ENCODE measurements around the gene AGA. TPM values are rescaled to one million over a fixed set of nuclear protein-coding genes. Genes with fewer than 3 reads are reported as not detected.

AGA gene
- total RNA-seq, 2 donors from 2014 or later = 9.2 to 21.0 TPM

DNA sequence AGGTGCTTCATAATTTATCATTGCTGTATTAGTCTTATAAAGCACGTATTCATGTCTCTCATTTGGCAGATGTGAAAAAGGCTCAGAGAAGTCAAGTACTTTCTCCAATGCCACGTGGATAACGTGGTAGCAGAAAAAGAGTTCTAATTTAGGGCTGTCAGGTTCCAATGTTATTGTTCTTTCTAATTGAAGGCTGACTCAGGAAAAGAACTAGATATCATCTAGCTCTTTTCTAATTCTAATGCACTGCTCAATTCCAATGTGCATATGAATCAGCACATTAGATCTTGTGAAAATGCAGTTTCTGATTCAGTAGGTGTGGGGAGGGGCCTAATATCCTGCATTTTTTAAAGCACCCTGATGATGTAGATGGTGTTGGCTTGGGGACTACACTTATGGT is 22.8 kb downstream of the AGA start:
- no peaks in the 10 kb centered on the region for H3K4me1 Mint-ChIP-seq
- H3K4me3 Mint-ChIP-seq = no peak overlapping the region
- no peaks in the 10 kb centered on the region for H3K27me3 Mint-ChIP-seq
- no peak for ATAC-seq (replicated peaks)
- H3K9me3 Mint-ChIP-seq = peaks cover 13% of the 10 kb centered on the region
- H3K36me3 Mint-ChIP-seq (ENCODE audit: low read depth) = no peaks in the 10 kb centered on the region
- no peak overlapping the region for H3K27ac Mint-ChIP-seq

DNA sequence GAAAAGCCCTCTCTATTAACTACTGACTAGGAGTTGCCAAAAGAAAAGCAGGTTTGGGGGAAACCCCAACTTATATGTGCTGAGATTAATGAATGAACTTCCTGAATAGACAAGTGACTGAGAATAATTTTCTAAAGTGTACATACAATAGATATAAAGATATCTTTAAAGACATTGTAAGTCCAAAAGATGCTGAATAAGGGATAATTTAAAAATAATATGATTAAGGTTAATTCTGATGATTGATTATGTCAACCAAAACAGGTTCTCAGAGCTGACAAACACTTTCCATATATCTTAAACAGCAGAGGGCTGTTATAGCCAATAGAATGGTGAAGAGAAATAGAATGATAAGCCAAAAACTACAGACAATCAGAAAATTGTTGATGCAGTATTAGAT is 28.6 kb downstream of the AGA start:
- H3K4me3 Mint-ChIP-seq = no peak overlapping the region
- no peak for ATAC-seq (replicated peaks)
- H3K9me3 Mint-ChIP-seq = peaks cover 3% of the 10 kb centered on the region
- no peaks in the 10 kb centered on the region for H3K27me3 Mint-ChIP-seq
- H3K27ac Mint-ChIP-seq = no peak overlapping the region
- no peaks in the 10 kb centered on the region for H3K36me3 Mint-ChIP-seq (ENCODE audit: low read depth)
- no peaks in the 10 kb centered on the region for H3K4me1 Mint-ChIP-seq

DNA sequence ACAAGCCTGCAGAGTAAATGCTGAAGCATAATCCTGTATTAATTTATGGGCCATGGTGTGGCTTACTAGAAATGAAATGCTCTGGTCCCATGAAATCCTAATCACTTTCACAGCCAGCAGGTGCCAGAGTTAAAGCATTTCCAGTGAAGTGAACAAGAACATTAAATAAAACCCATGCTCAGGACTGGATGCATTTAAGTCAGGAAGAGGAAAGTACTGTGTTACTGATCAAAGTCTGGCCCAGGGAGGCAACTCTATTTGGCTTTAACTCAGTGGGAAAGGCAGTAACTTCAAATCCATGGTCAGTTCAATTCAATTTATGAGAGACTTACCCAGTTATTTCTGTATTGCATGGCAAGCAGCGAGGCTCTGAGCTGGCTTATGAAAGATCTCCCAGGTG is 29.2 kb downstream of the AGA start:
- no peaks in the 10 kb centered on the region for H3K27me3 Mint-ChIP-seq
- no peak overlapping the region for H3K4me3 Mint-ChIP-seq
- H3K36me3 Mint-ChIP-seq (ENCODE audit: low read depth) = no peaks in the 10 kb centered on the region
- H3K27ac Mint-ChIP-seq = no peak overlapping the region
- H3K9me3 Mint-ChIP-seq = peaks cover 3% of the 10 kb centered on the region
- no peak for ATAC-seq (replicated peaks)
- H3K4me1 Mint-ChIP-seq = no peaks in the 10 kb centered on the region

DNA sequence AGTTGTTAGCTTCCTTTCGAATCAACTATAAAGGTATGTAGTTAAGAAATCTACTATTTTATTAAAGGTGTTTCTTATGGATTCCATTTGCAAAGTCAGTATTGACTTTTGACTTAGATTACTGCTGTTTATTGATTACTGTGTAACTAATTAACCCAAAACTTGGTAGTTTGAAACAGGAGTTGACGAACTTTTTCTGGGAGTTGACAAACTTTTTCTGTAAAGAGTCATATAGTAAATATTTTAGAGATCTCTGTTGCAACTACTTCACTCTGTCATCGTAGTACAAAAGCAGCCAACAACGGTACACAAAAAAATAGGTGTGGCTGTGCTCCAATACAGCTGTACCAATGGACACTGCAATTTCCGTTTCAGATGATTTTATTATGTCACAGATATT is 30.2 kb downstream of the AGA start:
- H3K4me1 Mint-ChIP-seq = no peaks in the 10 kb centered on the region
- no peak for ATAC-seq (replicated peaks)
- no peak overlapping the region for H3K4me3 Mint-ChIP-seq
- no peaks in the 10 kb centered on the region for H3K36me3 Mint-ChIP-seq (ENCODE audit: low read depth)
- H3K9me3 Mint-ChIP-seq = peaks cover 3% of the 10 kb centered on the region
- no peak overlapping the region for H3K27ac Mint-ChIP-seq
- H3K27me3 Mint-ChIP-seq = no peaks in the 10 kb centered on the region

DNA sequence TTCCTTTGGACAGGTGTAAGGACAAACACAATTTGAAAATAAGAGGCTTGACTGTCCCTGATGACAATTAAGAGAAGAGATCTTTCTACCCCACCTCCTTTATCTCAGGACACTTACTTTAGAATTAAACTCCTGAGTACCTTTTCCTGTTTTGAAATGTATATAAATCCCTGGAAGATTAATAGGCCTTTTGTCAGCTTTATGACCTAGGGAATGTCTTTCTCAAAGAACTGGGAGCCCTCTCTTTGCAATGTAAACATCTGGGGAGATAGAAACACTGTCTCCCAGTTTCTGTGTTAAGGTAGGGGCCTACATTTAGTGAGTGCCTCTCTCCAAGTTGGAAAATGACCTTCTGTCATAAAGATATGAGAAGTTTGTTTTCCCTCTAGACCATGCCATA is 31.7 kb downstream of the AGA start:
- no peaks in the 10 kb centered on the region for H3K9me3 Mint-ChIP-seq
- H3K4me3 Mint-ChIP-seq = no peak overlapping the region
- H3K27me3 Mint-ChIP-seq = no peaks in the 10 kb centered on the region
- ATAC-seq (replicated peaks) = no peak
- no peaks in the 10 kb centered on the region for H3K4me1 Mint-ChIP-seq
- no peak overlapping the region for H3K27ac Mint-ChIP-seq
- H3K36me3 Mint-ChIP-seq (ENCODE audit: low read depth) = no peaks in the 10 kb centered on the region

DNA sequence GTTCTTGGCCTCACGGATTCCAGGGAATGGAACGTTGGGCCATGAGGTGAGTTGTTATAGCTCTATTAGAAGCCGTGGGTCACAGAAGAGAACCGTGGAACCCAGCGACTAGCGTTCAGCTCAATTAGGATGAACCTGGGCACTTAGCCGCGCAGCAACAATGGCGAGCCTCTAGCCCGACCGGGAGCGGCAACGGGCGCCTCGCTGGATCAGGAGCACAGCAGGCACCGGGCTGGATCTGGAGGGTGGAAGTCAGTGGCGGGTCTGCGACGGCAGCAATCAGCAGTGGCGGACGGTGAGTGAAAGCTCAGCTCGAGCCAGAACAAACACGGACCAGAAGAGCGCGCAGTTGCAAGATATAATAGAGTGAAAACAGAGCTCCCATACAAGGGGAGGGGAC is 34.2 kb downstream of the AGA start:
- Mint-ChIP-seq H3K4me3 (no peak overlapping the region), H3K9me3 (no peaks in the 10 kb centered on the region), H3K4me1 (peaks cover 10% of the 10 kb centered on the region), H3K27ac (no peak overlapping the region), H3K27me3 (no peaks in the 10 kb centered on the region), H3K36me3 (ENCODE audit: low read depth) (no peaks in the 10 kb centered on the region)
- ATAC-seq (replicated peaks) = no peak

DNA sequence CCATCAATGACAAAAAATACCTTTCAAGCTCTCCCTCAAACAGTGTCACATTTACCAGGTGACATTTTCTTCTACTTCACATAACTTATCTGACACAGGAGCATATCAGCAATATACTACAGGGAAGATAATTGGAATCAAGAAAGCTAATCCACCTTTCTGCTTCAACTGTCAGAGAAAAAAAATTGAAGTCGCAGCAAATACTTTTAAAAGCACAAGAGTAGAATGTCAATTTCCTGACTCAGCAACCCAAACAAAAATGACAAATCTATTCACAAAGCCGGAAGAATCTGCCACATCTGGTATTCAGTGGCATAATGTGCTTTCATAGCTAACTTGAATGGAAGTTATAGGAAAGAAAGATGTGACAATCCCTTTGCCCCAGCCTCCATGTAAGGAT is 36.7 kb downstream of the AGA start:
- H3K4me1 Mint-ChIP-seq = peaks cover 26% of the 10 kb centered on the region
- no peaks in the 10 kb centered on the region for H3K9me3 Mint-ChIP-seq
- no peak overlapping the region for H3K4me3 Mint-ChIP-seq
- no peaks in the 10 kb centered on the region for H3K36me3 Mint-ChIP-seq (ENCODE audit: low read depth)
- H3K27me3 Mint-ChIP-seq = no peaks in the 10 kb centered on the region
- no peak overlapping the region for H3K27ac Mint-ChIP-seq
- ATAC-seq (replicated peaks) = no peak

DNA sequence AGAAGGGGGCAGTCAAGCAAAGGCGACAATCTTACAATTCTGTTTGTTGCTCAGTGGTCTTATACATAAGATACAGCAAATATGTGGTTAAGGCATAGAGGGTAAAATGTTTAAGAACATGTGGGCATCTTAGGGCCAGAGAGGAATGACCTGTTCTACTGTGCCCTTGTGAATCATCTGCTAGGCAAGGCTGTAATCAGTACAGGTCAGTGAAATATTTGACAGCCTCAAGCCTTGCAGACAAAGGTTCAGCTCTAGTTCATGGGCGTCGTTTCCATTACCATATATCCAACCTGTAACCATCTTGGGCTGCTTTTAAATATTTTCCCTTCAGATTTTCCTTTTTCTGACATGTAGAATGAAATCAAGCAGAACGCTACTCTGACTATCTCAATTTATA is 37.3 kb downstream of the AGA start:
- Mint-ChIP-seq H3K27me3 (no peaks in the 10 kb centered on the region), H3K27ac (no peak overlapping the region), H3K4me1 (peaks cover 31% of the 10 kb centered on the region), H3K9me3 (no peaks in the 10 kb centered on the region), H3K4me3 (no peak overlapping the region), H3K36me3 (ENCODE audit: low read depth) (no peaks in the 10 kb centered on the region)
- no peak for ATAC-seq (replicated peaks)

DNA sequence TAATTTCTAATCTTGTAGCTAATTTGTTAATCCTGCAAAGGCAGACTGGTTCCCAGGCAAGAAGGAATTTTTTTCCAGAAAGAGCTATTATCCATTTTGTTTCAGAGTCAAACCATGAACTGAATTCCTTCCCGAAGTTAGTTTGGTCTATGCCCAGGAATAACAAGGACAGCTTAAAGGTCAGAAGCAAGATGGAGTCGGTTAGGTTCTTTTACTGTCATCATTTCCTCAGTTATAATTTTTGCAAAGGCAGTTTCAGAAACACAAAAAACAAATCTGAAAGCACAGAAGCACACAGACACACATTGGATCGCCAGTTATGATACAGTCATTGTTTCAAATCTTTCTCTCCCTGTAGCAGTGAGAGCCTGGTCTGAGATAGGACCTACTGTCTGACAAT is 37.9 kb downstream of the AGA start:
- peaks cover 31% of the 10 kb centered on the region for H3K4me1 Mint-ChIP-seq
- no peak for ATAC-seq (replicated peaks)

DNA sequence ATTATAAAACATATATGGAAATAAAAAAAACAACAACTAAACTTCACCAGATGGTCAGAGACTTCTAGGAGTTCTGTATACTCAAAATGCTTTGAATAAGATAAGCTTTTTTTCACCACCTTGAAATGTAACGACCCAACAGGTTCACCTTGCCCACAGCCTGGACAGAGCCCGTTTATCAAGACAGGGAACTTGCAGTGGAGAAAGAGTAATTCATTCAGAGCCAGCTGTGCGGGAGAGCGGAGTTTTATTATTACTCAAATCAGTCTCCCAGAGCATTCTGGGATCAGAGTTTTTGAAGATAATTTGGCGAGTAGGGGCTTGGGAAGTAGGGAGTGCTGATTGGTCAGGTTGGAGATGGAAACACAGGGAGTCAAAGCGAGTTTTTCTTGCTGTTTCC is 38.5 kb downstream of the AGA start:
- H3K4me3 Mint-ChIP-seq = no peak overlapping the region
- H3K27ac Mint-ChIP-seq = no peak overlapping the region
- H3K27me3 Mint-ChIP-seq = no peaks in the 10 kb centered on the region
- no peak for ATAC-seq (replicated peaks)
- H3K36me3 Mint-ChIP-seq (ENCODE audit: low read depth) = no peaks in the 10 kb centered on the region
- peaks cover 31% of the 10 kb centered on the region for H3K4me1 Mint-ChIP-seq
- H3K9me3 Mint-ChIP-seq = no peaks in the 10 kb centered on the region

More for the DNA sequence above, 37.9 kb downstream of the AGA start:
- Mint-ChIP-seq H3K27ac (no peak overlapping the region), H3K4me3 (no peak overlapping the region), H3K9me3 (no peaks in the 10 kb centered on the region), H3K27me3 (no peaks in the 10 kb centered on the region), H3K36me3 (ENCODE audit: low read depth) (no peaks in the 10 kb centered on the region)

DNA sequence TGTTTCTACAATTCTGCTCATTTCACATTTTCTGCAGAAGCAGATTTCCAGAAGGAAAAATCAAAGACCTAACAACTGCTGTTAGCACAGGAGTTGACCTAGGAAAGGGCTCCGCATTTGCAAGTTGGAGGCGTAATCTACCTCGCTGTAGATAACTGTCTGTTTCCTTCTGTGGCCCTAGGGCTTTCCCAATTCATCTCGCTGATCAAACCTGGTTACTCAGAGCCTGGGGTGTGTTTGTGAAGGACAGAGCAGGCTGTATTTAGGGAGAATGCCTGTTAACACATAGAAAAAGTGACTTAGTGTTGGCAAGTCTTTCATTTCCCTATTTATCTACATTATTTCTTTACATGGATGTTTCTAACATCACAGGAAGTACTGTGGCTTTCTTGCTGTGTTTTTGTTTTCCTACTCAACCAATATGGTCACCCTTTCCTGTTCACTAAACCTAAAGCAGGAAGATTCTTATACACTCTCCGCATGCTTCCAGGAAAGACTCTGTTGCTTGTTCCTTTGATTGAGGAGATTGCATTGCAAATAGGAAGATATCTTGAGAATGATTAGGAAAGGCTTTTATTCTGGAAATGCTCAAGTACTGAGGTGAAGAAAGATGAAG is 40.5 kb downstream of the AGA start:
- Mint-ChIP-seq H3K9me3 (no peaks in the 10 kb centered on the region), H3K36me3 (ENCODE audit: low read depth) (no peaks in the 10 kb centered on the region), H3K4me3 (peak overlapping the region; percentile 55), H3K27ac (peak overlapping the region; percentile 53), H3K4me1 (peaks cover 31% of the 10 kb centered on the region), H3K27me3 (no peaks in the 10 kb centered on the region)
- ATAC-seq (replicated peaks) = peak; percentile 26

DNA sequence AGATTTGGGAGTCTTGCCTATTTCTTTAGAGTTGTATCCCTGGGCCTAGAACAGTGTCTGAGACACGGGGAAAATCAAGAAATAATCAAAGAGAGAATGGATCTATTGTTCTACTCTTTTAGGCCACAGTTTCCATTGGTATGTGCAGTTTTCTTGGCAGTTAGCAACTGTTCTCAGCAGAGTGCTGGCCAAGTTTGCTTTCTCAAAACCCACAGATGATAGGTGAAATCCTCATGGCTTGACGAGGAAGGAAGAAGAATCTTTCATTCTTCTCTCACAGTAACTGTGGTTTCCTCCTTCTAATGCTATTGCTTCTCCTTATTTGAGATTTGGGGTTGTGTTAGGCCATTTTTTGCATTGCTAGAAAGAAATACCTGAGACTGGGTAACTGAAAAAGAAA is 42.2 kb downstream of the AGA start:
- H3K4me1 Mint-ChIP-seq = peaks cover 31% of the 10 kb centered on the region
- H3K4me3 Mint-ChIP-seq = peak overlapping the region; percentile 6
- no peaks in the 10 kb centered on the region for H3K9me3 Mint-ChIP-seq
- no peak for ATAC-seq (replicated peaks)
- no peak overlapping the region for H3K27ac Mint-ChIP-seq
- no peaks in the 10 kb centered on the region for H3K36me3 Mint-ChIP-seq (ENCODE audit: low read depth)
- H3K27me3 Mint-ChIP-seq = no peaks in the 10 kb centered on the region

DNA sequence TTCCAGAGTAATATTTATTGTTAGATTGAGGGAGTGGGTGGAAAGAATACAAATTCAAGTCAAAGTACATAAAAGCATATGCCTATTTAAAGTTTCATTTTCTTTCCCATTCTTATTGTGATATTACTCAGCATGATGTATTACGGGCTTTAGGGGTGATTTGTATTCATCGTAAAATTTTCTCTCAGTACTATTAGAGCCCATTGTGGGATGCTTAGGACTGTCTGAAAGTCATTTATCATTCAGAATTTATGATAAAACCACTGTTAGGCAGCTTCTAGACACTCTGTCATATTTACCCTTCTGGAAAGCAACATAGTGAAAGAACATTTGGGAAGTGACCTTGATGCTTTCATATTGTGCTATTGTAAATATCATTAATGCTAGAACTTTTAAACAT is 45.9 kb downstream of the AGA start:
- no peaks in the 10 kb centered on the region for H3K36me3 Mint-ChIP-seq (ENCODE audit: low read depth)
- no peak overlapping the region for H3K4me3 Mint-ChIP-seq
- no peaks in the 10 kb centered on the region for H3K9me3 Mint-ChIP-seq
- ATAC-seq (replicated peaks) = no peak
- peaks cover 17% of the 10 kb centered on the region for H3K4me1 Mint-ChIP-seq
- H3K27ac Mint-ChIP-seq = no peak overlapping the region
- no peaks in the 10 kb centered on the region for H3K27me3 Mint-ChIP-seq

DNA sequence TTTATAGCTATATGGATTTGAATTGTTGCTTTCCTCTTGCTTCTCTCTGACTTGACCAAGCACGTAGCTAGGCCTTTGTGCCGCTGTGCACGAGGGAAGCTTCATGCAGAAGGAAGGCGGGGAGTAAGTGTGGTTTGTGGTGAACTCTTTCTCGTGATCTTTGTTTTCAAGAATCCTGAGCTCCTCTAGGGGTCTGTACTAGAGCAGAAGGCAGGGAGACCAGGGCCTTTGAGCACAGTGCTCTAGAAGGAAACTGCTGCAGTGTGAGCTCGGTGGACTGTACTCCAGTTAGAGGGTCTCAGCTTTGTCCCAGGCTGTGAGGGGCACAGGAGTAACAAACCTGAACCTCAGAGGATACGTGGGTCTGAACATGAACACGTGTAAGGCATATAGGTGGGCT is 49.0 kb downstream of the AGA start:
- Mint-ChIP-seq H3K4me3 (peak overlapping the region; percentile 12), H3K27ac (no peak overlapping the region), H3K4me1 (peaks cover 13% of the 10 kb centered on the region), H3K9me3 (no peaks in the 10 kb centered on the region), H3K36me3 (ENCODE audit: low read depth) (no peaks in the 10 kb centered on the region), H3K27me3 (peaks cover 3% of the 10 kb centered on the region)
- ATAC-seq (replicated peaks) = peak; percentile 55

DNA sequence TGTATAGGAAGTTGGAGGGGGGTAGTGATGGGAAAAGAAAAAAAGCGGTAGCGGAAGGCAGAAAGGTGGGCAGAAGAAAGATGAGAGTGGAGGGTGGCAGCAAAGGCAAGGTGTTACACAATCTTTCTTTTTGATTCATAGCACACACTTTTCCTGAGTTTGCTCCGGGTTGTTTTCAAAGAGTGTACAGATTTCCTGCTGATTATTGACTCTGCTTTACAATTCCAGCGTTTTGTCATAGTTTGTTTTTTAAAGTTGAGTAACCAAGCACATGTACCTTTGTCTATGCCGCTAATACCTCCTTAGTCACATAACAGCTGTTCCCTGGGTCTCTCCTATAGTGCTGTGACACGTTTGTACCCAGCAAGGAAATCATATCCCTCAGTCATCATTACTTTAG is 50.3 kb downstream of the AGA start:
- H3K27me3 Mint-ChIP-seq = peaks cover 3% of the 10 kb centered on the region
- H3K4me3 Mint-ChIP-seq = peak overlapping the region; percentile 6
- H3K9me3 Mint-ChIP-seq = no peaks in the 10 kb centered on the region
- H3K36me3 Mint-ChIP-seq (ENCODE audit: low read depth) = no peaks in the 10 kb centered on the region
- no peak for ATAC-seq (replicated peaks)
- peaks cover 13% of the 10 kb centered on the region for H3K4me1 Mint-ChIP-seq
- no peak overlapping the region for H3K27ac Mint-ChIP-seq

DNA sequence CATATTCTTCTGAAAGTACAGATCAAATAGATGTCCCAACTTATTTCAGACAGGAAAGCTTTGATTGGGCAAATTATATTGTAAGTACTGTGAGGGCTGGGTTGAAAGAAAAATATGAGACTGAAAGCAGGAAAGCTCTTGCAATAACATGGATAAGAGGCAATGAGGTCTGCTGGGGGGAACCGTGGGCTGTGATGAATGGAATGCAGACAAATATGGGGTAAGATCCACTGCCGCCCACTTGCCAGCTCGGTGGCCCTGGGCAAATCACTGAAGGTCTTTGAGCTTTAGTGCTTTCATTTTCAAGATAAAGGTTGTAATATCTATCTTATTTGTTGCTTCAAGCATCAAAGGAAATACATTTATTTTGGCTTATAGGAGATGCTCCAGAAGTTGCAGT is 51.0 kb downstream of the AGA start:
- H3K27ac Mint-ChIP-seq = no peak overlapping the region
- no peak for ATAC-seq (replicated peaks)
- peaks cover 13% of the 10 kb centered on the region for H3K4me1 Mint-ChIP-seq
- H3K4me3 Mint-ChIP-seq = peak overlapping the region; percentile 6
- peaks cover 3% of the 10 kb centered on the region for H3K27me3 Mint-ChIP-seq
- no peaks in the 10 kb centered on the region for H3K9me3 Mint-ChIP-seq
- H3K36me3 Mint-ChIP-seq (ENCODE audit: low read depth) = no peaks in the 10 kb centered on the region
